NK-92 (cell line): ENCODE results near the gene DNAJC9.

Experiments
- DNase-seq: peaks from one replicate; lab custom pipeline; 2025; ENCODE audit not compliant: unreplicated experiment; lab: John Stamatoyannopoulos, UW

DNAJC9 gene

DNA sequence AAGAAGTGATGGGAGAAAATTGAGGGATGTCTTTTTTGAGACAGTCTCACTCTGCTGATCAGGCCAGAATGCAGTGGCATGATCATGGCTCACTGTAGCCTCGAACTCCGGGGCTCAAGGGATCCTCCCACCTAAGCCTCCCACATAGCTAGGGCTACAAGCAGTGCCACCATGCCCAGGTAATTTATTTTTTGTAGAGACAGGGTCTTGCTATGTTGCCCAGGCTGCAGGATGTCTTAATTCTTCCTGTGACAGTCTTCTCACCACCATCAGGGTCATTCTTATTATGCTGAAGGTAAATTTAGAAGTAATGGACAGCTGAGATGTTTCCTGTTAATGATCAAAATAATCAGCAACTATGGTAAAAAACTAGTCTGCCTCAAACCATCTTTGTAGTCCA, 7.1 kb downstream of the DNAJC9 start:
- DNase-seq = no peak

DNA sequence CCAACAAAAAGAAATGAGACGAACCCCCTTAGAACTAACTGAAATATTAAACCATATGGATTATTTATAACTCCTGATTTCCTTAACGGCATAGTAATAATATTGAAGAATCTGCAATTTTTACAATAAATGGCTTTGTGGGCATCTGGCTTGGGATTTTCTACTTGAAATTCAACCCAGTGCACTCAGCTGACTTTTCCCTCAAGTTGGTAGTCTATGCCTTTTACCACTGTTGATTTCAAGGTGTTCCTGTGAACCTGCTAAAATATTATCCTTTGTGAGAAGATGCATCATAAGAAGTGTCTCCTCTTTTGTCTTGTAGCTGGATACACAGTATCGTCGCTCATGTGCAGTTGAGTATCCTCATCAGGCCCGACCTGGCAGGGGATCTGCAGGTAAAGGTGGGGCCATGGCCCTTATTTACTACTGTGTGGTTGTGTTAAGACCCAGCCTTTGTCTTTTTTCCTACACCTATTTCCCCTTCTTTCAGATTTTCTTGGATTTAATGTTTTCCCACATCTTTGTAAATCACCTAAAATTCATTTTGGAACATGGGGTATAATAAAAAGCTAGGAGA, 8.0 kb downstream of the DNAJC9 start:
- DNase-seq = no peak

DNA sequence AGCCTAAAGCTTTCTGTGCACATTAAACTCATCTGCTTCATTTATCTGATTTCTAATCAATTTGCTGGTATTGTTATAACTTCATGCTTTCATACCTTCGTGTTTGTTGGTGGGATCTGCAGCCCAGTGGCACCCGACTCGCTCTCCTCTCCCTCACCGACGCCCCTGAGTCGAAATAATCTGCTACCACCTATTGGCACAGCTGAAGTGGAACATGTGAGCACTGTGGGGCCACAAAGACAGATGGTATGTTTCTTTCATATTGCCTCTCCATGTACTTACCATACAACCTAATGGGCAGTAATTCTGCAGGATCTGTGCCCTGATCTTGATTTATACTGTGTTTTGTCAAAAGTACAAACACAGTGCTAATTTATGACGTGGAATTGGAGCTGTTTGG, 12.4 kb downstream of the DNAJC9 start:
- DNase-seq = no peak

DNA sequence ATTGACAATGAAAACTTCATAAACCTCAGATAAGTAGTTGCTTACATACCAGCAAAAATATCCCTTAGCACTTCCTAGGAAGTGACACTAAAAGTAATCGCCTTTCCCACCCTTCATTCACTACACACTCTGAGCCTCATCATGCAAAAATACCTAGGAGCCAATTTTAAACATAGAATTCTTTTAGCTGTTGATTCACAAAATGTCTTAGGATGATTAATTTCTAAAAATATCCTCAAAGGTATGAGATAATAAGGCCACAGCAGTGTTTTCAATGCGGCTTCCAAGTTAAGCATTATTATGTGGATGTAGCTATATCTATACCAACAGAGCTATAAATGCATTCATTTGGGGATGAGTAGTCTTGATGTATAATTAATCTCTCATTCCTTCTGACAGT, 13.2 kb downstream of the DNAJC9 start:
- DNase-seq = no peak

DNA sequence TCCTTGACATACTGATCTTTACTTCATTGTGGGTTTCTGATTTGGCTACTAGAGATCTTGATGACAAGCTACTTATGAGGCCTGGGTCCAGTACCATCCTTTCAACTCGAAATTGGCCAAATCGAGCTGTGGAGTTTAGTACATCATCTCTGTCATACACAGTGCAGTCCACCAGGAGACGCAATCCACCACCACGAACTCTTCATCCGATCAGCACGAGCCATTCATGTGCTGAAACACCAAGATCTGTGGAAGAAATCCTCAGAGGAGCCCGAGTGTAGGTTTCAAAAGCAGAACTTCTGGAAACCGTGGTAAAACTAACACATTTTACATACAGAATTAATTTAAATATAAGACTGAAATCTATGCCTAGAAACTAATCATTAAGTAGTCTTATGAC, 14.2 kb downstream of the DNAJC9 start:
- DNase-seq = no peak

DNA sequence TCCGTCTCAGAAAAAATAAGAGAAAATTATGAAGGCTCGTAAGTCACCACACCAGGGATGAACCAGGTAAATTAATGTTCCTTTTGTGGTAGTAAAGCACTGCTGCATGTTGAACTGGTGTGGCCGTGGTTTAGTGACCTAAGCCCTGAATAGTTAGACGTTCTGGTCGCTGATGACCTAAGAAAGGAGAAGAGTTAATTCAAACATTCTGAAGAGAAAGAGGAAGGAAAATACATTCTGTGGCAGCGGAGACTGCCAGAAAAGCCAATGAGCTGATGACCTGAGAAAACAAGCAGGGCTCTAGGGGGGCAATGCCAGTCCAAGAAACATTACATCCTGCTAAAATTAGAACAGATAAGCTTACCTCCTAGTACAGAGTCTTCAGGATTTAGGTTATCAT, 17.5 kb downstream of the DNAJC9 start:
- DNase-seq = no peak

DNA sequence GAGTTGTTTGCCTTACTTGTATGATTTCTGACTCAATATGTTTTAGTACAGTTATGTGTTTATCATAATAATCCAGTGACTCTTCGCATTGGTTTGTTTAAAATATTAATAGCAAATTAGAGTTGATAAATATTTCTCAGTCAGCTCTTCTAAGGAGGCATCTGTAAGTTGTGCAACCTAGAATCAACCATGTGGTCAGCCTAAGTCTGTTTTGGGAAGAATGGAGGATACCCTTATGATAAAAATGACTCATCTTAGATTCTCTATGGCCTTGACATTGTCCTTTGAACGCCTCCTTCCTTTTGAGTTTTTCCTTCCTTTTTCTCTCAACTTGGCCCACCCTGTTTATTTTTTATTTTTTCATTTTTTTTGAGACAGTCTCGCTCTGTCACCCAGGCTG, 18.8 kb downstream of the DNAJC9 start:
- no peak for DNase-seq

DNA sequence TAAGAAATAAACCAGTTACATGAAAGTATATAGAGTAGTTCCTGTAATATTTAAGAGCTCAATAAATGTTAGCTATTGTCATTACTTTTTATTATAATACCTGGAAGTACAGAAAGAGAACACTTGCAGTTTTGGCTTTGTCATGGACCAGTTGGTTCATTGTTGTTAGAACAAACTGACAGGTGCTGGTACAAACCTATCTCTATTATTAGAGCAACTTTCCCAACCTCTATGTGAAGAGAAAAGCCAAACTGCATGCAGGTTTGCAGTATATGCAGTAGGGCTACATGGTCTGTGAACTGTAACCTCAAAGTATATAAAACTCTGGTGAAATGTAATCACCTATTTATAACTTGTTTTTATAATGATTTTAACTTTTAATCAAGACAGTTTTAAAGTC, 20.4 kb downstream of the DNAJC9 start:
- DNase-seq = no peak

DNA sequence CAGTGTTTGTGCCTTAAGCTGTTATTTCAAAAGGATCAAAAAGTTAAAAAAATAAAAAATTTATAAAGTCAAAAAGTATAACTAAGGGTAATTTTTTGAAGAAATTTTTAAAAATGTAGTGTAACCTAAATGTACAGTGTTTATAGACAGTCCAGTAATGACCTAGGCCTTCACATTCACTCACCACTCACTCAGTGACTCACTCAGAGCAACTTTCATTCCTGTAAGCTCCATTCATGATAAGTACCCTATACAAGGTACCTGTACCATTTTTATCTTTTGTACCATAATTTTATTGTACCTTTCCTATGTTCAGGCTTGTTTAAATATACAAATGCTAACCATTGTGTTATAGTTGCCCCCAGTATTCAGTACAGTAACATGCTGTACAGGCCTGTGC, 21.5 kb downstream of the DNAJC9 start:
- DNase-seq = no peak

DNA sequence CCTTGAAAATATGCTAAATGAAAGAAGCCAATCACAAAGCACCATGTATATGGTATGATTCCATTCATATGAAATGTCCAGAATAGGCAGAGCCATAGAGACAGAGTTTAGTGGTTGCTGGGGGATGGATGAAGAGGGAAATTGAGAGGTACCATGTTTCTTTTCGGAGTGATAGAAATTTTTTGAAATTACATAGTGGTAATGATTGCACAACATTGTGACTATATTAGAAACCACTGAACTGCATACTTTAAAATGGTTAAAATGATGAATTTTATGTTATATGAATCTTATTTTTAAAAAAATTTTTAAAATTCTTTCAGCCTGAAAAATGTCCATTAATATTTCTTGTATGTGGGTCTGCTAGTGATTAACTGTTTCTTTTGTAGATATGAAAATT, 26.1 kb downstream of the DNAJC9 start:
- no peak for DNase-seq

DNA sequence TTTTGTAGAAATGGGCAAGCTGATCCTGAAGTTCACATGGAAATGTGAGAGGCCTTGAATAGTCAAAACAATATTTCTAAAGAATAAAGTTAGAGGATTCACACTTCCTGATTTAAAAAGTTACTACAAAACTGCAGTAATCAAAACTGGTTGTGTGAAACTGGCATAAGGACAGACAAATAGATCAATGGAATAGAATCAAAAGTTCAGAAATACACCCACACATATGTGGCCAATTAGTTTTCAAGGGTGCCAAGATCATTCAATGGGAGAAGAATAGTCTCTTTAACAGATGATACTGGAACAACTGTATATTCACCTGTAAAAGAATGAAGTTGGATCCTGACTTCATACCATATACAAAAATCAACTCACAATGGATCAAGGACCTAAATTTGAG, 27.7 kb downstream of the DNAJC9 start:
- no peak for DNase-seq

DNA sequence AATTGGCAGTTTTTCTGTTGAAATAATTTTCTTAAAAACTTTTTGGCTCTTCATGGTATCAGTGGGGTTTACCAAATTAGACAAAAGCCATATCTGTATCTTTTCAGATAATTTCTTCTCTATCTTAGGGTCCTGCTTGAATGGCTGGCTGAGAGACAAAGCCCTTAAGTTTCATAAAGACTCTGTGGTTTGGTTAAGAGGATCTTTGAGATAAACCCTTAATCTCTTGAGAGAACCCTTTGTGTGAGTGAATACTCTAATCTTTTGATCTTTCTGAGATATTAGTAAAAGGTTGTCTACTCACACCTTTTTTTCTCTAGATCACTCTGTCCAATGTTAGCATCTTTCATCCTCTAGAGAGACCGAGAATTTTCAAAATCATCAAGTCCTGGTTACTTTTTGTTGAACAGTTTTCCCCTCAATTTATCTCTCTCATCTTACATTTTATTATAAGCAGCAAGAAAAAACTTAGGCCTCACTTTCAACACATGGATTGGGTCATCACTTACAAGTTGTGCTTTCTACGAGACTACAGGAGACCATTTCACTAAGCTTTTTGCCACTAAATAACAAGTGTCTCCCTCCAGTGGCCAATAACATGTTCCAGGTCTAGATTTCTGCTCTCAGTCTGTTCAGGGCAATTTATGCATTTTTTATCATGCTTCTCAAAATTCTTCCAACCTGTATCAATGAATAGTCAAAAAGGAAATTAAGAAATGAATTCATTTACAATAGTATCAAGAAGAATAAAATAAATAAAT, 28.4 kb downstream of the DNAJC9 start:
- no peak for DNase-seq

DNA sequence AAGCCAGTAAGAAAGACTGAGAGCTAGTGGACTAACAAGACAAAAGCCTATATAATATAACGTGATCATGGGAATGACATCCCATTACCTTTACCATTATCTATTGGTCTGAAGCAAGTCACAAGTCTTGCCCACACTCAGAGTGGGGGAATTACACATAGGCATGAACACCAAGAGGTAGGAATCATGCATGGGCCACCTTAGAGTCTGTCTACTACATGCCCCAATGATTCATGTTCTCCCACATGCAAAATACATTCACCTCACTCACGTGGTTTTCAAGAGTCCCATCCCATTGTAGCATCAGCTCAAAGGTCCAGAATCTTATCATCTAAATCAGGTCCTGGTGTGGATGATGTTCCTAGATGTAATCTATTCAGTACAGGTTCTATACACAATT, 29.4 kb downstream of the DNAJC9 start:
- DNase-seq = no peak

DNA sequence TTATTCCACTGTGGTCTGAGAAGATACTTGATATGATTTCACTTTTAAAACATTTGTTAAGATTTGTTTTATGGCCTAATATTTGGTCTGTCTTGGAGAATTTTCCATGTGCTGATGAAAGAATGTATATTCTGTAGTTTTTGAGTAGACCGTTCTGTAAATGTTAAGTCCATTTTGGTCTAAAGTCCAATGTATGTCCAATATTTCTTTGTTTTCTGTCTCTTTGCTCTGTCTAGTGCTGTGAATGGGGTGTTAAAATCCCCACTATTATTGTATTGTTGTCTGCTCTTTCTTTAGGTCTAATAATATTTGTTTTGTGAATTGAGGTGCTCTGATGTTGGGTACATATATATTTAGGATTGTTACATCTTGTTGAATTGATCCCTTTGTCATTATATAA, 31.3 kb downstream of the DNAJC9 start:
- no peak for DNase-seq

DNA sequence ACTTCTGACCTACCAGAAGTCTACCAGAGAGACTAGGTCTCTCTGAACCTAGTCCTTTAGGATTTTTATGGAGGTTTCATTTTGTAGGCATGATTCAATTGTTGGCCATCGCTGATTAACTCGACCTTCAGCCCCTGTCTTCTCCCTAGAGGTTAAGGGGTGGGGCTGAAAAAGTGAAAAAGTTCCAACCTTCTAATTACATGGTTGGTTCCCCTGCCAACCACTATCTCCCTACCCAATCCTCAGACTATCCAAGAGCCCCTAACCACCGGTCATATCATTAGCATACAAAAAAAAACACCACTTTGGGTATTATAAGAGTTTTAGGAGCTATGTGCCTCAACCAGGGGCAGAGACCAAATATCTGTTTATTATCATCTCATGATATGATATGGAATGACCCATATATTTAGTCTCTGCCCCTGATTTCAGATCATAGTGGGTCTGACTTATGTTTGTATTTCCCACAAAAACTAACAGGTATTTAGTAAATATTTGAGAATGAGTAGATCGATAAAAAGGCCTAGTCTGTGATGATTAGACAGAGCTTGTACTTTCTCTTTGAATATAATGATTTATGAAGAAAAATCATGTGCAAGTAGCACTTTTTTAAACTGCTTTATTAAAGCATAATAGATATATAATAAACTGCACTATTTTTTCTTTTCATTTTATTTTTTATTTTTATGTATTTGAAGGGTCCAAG, 35.8 kb downstream of the DNAJC9 start:
- DNase-seq = no peak

DNA sequence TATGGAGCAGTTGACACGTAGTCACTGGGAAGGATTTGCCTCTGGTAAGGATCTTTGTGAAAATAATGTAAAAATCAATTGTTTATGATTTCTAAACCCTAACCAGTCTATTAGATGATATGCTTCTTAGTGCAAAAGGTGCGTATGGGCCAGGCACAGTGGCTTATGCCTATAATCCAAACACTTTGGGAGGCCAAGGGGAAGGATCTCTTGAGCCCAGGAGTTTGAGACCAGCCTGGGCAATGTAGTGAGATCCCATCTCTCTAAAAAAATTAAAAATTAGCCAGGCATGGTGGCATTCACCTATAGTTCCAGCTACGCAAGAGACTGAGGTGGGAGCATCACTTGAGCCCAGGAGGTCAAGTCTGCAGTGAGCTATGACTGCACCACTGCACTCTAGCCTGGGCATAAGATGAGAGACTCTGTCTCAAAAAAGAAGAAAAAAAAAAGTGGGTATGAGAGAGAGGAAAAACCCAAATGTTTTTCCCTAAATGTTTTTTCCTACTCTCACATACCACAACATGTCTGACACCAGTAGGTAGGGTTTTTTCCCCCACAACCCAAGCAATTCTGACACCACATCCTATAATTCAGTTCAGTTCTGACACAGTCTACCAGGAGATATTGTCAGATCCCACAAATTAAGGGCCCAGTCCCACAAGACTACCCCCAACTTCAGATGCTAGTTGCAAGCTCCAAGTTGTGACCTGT, 36.5 kb downstream of the DNAJC9 start:
- DNase-seq = no peak

DNA sequence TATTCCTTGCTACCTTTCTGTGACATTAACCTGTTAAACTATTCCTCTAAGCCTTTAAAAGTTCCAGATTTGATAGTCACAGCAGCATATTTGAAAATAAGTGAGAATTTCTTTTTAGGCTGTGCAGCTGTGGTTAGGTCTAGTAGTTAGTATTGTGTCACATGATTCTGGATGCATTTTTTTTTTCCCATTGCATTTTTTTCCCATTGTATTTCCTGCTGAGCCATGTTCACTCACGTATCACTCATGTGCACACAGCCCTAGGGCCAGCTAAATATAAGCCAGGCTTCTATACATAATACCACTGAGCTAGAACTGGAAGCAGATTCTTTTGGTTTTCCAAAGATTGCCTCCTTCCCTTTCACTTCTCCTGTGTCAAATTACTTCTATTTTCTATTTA, 37.4 kb downstream of the DNAJC9 start:
- DNase-seq = no peak

DNA sequence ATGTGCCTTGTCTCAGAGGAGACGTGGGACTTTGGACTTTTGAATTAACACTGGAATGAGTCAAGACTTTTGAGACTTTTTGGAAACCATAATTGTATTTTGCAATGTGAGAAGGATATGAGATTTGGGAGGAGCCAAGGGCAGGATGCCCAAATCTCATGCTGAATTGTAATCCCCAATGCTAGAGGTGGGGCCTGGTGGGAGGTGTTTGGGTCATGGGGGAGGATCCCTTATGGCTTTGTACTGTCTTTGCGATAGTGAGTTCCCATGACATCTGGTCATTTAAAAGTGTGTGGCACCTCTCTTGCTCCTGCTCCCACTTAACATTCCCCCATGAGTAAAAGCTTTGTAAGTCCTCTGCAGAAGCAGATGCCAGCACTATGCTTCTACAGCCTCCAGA, 39.2 kb downstream of the DNAJC9 start:
- DNase-seq = no peak

DNA sequence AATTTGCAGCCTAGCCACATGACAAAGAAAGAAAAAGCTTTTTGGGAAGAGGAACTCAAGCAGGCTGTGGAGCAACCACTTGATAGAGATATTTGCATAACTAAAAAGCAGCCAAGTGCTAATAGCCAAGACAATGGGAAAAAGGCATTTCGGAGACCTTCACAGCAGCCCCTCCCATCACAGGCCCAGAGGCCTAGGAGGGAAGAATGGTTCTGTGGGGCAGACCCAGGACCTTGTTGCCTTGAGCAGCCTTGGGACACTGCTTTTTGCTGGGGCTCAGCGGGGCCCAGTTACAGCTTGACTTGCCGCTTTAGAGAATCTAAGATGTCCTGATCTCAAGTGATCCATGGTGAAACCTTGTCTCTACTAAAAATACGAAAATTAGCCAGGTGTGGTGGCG, 40.7 kb downstream of the DNAJC9 start:
- DNase-seq = no peak

DNA sequence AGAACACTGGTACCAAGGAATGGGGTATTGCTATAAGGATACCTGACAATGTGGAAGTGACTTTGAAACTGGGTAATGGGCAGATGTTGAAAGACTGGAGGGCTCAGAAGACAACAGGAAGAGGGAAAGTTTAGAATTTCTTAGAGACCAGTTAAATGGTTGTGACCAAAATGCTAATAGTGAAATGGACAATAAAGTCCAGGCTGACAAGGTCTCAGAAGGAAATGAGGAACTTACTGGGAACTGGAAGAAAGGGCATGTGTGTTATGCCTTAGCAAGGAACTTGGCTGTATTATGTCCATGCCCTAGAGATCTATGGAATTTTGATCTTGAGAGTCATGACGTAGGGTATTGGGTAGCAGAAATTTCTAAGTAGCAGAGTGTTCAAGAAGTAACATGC, 41.2 kb downstream of the DNAJC9 start:
- no peak for DNase-seq

DNA sequence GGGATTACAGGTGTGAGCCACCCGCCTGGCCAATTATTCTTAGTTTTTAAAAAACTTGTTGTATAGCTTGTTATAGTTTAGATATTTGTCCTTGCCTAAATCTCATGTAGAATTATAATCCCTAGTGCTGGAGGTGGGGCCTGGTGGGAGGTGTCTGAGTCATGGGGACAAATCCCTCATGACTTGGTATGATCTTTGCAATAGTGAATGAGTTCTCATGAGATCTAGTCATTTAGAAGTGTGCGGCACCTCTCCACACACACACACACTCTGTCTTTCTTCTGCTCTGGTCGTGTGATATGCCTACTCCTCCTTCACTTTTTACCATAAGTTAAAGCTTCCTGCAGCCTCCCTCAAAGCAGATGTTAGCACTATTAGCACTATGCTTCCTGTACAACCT, 42.0 kb downstream of the DNAJC9 start:
- no peak for DNase-seq
